GM19397 (cell line): ENCODE results near the gene ETAA1.
A peak's percentile ranks its signal among the peaks of the same experiment; 100 is the strongest.

Experiments used
- ATAC-seq: cut with Tn5 transposase; IDR thresholded peaks from one replicate; pipeline ENCODE4 v1.9.1; 2021; ENCODE audit warnings: mild to moderate bottlenecking, moderate library complexity; ENCODE audit not compliant: unreplicated experiment

ETAA1 gene

GRCh38 chr2:67397143-67397986 is at the start of gene ETAA1:
Gene ETAA1, plus strand, starts transcription at chr2:67397333. Its CDS starts 116 bp downstream, at chr2:67397449.
- ATAC-seq, result peak; percentile 100

- no peak for ATAC-seq
These were observed 30.2 kb upstream of the ETAA1 start for GRCh38 chr2:67366832-67367412.

GRCh38 chr2:67374481-67374880 is 22.7 kb upstream of the ETAA1 start:
- no peak for ATAC-seq

- no peak for ATAC-seq
These were observed 22.2 kb upstream of the ETAA1 start for GRCh38 chr2:67374949-67375348.

GRCh38 chr2:67378555-67378954 is 18.6 kb upstream of the ETAA1 start:
- no peak for ATAC-seq

GRCh38 chr2:67379048-67379447 is 18.1 kb upstream of the ETAA1 start:
- ATAC-seq, result no peak

- ATAC-seq, result no peak
These were observed 12.9 kb upstream of the ETAA1 start for GRCh38 chr2:67384123-67384822.

GRCh38 chr2:67388680-67389079 is 8.5 kb upstream of the ETAA1 start:
- ATAC-seq, result no peak

GRCh38 chr2:67389286-67389685 is 7.8 kb upstream of the ETAA1 start:
- ATAC-seq, result no peak

GRCh38 chr2:67389788-67390187 is 7.3 kb upstream of the ETAA1 start:
- no peak for ATAC-seq

- no peak for ATAC-seq
These were observed 3.9 kb upstream of the ETAA1 start for GRCh38 chr2:67393237-67393636.

GRCh38 chr2:67394734-67395133 is 2.4 kb upstream of the ETAA1 start:
- no peak for ATAC-seq

- no peak for ATAC-seq
These were observed 2.0 kb downstream of the ETAA1 start for GRCh38 chr2:67399144-67399543.

GRCh38 chr2:67399831-67400489 is 2.8 kb downstream of the ETAA1 start:
- no peak for ATAC-seq

GRCh38 chr2:67400560-67401485 is 3.7 kb downstream of the ETAA1 start:
- ATAC-seq, result no peak

- ATAC-seq, result no peak
These were observed 11.2 kb downstream of the ETAA1 start for GRCh38 chr2:67408346-67408745.

- no peak for ATAC-seq
These were observed 15.3 kb downstream of the ETAA1 start for GRCh38 chr2:67412424-67412823.

GRCh38 chr2:67414867-67415266 is 17.7 kb downstream of the ETAA1 start:
- no peak for ATAC-seq

GRCh38 chr2:67416136-67416535 is 19.0 kb downstream of the ETAA1 start:
- no peak for ATAC-seq

GRCh38 chr2:67423489-67423888 is 26.4 kb downstream of the ETAA1 start:
- no peak for ATAC-seq
